Activated gamma-delta T cell (primary cell): Measurements from ENCODE around the gene SRC.

ENCODE experiments used
- DNase-seq: peaks from one replicate; lab custom pipeline; 2025; lab: John Stamatoyannopoulos, UW
- total RNA-seq, 2 donors: gene quantifications; one replicate each; lab custom pipeline; 2026; lab: John Stamatoyannopoulos, UW

The SRC gene
- 3.5 to 3.9 reads per million in 2 donors for total RNA-seq

- no peak for DNase-seq
Observed at GRCh38 chr20:37345339-37346235, at the start of gene SRC. Gene SRC (plus strand): TSS chr20:37346140. CDS start chr20:37384154, 38,014 bp downstream.

GRCh38 chr20:37296371-37296770, 49.6 kb upstream of the SRC start:
- DNase-seq: no peak

DNA sequence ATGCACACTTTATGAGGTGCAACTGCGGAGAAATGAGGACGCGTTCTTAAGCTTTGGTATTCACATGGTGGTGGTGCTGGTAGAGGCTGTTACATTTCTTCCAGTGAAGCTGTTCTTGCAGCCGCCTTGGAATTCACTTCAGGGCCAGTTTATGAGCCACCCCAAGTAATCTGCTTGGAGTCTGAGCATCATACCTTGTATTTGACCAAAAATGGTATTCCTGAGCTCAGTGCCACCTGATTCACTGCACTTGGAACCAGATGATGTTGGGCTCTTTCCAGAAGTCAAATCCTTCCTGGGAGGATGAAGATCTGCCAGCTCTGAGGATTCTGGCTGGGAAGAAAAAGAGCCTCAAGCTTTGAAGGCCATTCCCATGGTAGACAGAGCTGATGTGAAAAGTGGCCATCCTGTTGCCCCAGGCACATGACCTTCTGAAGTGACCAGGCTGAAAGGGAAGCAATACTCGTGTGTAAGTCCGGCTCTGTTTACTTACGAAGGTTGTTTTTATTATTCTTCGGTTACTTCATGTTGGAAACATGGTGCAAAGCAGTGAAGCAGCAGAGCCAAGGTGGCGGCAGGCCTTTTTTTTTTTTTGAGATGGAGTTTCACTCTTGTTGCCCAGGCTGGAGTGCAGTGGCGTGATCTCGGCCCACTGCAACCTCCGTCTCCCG, 48.7 kb upstream of the SRC start:
- DNase-seq: no peak

GRCh38 chr20:37298190-37298939, 47.6 kb upstream of the SRC start:
- no peak for DNase-seq

- DNase-seq: no peak
Observed at GRCh38 chr20:37299718-37300528, 46.0 kb upstream of the SRC start.

GRCh38 chr20:37301120-37301519, 44.8 kb upstream of the SRC start:
- no peak for DNase-seq

DNA sequence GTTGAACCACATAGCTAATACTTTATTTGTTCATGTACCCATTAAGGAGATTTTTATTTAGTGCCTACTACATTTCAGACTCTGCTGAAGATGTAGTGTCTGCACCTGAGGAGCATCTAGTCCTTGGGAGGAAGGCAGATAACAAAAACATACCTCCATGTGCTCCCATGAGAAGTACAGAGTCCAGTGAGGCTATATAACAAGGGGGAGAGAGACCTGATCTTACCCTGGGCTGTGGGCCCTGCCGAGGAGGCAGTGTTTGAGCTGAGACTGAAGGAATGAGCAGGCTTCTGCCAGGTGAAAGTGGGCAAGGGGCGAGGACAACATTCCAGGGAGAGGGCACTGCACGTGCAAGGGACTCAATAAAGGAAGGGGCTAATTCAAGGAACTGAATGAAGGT, 44.4 kb upstream of the SRC start:
- DNase-seq: no peak

- DNase-seq: no peak
Observed at GRCh38 chr20:37302981-37303380, 43.0 kb upstream of the SRC start.

DNA sequence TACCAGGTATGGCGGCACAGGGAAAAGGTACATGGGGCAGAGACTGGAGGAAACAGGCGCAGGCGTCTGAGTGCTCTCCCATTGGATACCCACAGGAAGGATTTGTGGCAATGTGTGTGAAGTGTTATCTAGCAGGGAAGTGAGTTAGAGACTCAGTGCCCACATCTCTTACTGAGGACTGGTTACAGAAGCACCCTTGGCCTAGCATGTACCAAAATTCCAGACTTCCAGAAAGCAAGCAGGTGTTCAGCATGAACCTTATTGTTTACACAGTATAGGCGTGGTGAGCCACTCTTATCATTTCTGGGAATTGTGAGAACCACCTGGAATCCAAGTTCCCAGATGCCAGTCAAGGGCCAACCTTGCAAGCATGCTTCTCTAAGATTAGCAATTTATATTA, 42.3 kb upstream of the SRC start:
- no peak for DNase-seq

DNA sequence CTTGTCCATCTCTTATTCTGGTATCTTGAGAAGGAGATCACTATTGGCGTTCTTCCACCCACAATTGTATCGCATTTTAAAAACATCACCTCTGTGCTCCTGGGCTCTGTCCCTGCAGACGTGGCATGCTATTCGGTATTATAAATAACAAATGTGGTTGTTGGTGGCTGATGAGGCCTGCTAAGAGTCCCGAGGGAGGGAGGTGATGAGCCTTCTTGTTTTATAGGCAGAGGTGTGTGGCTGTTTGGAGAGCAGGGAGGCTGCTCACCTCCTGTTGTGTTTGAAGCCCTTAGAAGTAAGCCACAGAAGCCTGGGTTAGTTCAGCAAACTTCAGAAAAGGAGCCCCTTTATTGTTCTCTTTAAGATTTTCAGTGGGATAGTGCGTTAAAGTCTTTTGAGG, 40.9 kb upstream of the SRC start:
- DNase-seq: no peak

DNA sequence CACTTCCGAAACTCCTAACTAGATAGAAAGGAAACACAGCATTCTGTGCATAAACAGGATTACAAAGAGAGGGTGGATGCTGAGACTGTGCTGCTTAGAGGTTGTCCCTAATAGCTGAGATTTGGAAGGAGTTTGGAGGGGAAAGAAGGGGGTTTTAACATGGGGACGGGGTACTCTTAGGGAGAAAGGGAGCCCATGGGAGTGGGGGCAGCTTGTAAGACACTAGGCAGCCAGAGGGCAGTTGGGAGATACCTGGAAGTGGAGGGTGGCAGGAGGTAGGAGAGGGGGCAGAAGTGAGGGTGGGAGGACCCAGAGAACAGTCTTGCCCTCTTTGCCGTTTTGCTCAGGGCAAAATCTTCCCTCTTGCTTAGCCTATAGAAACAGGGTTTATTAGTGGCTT, 40.1 kb upstream of the SRC start:
- DNase-seq: no peak

GRCh38 chr20:37308086-37309050, 37.6 kb upstream of the SRC start:
- no peak for DNase-seq

GRCh38 chr20:37309290-37309689, 36.6 kb upstream of the SRC start:
- DNase-seq: no peak

DNA sequence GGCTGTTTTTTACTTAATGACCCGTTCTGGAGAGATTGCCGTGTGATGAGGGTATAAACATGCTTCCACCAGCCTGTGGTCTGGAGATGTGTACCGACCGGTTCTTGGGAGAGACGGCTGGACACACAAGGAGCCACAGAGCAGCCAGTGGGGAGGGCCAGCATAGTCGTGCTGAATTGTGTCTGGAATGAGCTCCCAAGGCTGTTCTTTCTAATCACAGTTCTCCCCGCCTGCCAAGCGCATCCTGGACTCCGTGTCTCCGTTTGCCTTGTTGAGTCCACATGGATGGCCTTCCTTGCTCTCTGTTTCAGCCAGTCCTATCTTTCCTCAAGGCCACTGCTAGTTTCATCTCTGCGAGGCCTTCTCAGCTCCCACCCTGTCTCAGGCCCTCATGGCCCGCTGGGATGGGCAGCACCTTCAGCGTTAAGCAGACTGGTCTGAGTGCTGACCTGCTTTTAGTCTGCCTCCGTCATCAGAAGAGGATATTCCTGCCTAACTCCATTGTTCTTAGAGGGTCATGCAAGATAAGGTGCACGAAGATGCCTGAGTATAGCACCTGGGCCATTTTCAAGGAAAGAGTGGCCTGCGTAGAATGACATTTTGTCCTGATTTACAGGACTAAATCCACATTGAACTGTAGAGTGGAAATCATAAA, 35.9 kb upstream of the SRC start:
- no peak for DNase-seq

DNA sequence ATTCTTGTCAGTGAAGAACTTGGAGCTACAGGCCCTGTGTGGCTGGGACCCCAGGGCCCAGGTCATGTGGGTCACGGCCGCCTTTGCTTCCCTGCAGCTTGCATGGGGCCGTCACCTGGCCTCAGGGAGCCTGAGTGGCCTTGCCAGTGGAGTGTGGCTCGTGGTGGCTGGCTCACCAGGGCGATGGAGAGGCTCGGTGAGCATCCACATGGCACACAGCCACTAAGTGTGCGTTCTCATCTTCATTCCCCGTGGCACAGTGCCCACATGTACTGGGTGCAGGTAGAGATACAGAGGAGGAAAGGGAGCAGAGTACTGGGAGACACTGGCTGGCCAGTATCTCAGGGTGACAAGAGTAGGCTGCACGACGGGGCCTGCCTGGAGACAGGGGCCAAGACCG, 35.0 kb upstream of the SRC start:
- no peak for DNase-seq

GRCh38 chr20:37311710-37312355, 34.1 kb upstream of the SRC start:
- DNase-seq: no peak

GRCh38 chr20:37313546-37314091, 32.3 kb upstream of the SRC start:
- no peak for DNase-seq

DNA sequence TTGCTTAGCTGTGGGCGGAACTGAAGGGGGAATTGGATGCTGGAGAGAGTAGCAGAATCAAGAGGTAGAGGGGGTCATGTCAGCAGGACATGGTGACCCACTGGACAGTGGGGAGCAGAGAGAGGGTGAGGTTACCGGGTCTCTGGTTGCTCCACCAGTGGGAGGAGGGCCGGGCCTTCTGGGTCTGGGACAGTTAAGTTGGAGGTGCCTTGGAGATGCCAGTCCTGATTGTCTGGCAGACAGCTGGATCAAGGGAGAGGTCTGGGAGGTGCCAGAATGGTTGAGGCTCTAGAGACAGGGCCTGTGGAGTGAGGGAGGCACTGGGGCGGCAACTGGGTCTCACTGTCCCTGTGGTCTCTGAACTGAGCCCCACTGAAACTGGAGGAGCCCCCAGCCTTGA, 31.8 kb upstream of the SRC start:
- DNase-seq: no peak

DNA sequence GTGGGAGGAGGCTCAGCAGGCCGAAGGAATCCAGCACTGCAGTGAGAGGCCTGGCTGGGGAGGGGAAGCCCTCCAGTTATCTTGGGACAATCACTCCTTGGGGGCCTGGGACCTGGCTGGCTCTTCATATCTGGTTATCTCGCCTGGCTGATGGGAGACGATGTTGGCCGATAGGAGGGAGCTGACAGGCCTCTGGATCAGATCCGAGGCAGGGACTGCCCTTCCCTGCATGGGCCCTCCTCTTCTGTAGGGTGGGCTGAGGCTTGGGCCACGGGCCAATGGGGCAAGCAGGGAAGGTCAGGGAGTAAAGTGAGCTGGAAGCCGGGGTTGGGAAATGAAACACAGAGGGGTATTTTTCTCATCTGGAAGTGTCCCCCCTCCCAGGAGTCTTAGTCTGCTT, 31.3 kb upstream of the SRC start:
- no peak for DNase-seq
